LoVo (cell line): ENCODE data around the gene TPST2.
A peak's percentile ranks its signal among the peaks of the same experiment; 100 is the strongest.

Experiments used
- DNase-seq: peaks from one replicate; pipeline ENCODE4 v3.0.0-alpha.2; 2016; ENCODE audit warnings: low spot score

TPST2 gene

DNA sequence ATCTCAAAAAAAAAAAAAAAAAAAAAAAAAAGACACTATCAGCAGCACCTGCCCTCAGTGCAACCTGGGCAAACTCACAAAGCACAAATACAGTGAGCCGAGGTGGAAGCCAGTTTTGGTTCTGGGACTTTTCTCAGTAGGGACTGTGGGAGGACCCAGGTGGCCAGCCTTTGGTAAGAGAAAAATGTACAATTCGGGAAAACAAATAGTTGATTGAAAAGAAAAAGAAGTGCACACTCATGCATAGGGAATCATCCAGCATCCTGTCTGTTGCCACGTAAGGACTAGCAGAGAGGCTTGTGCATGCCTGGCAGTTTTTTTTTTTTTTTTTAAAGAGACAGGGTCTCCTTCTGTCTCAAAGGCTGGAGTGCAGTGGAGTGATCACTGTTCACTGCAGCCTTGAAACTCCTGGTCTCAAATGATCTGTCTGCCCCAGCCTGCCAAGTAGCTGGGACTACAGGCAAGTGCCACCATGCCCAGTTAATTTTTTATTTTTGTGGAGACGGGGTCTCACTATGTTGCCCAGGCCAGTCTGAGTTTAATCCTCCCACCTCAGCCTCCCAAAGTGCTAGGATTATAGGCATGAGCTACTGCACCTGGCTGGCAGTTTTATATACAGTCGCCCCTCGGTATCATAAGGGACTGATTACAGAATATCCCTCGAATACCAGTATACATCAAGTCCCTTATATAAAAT, 36.7 kb downstream of the TPST2 start:
- no peak for DNase-seq

GRCh38 chr22:26552466-26552865, 37.5 kb downstream of the TPST2 start:
- no peak for DNase-seq

- no peak for DNase-seq
Measured at GRCh38 chr22:26551568-26551967, 38.4 kb downstream of the TPST2 start.

GRCh38 chr22:26550498-26551033, 39.4 kb downstream of the TPST2 start:
- peak; percentile 47 for DNase-seq

GRCh38 chr22:26549902-26550497, 39.9 kb downstream of the TPST2 start:
- no peak for DNase-seq

- DNase-seq: no peak
Measured at GRCh38 chr22:26548984-26549383, 40.9 kb downstream of the TPST2 start.

DNA sequence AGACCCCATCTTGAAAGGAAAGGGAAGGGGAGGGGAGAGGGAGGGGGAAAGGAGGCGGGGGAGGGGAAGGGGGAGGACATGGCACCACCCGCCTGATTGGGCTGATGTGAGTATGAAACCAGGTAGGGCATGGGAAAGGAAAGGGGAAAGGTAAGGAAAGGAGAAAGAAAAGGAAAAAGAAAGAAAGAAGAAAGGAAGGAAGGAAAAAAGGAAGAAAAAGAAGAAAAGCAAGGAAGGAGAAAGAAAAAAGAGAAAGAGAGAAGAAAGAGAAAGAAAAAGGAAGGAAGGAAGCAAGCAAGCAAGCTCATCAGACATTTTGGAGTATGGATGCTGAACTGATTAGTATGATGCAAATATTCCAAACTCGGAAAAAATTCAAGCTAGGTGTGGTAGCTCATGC, 41.6 kb downstream of the TPST2 start:
- DNase-seq: no peak

GRCh38 chr22:26547837-26548236, 42.1 kb downstream of the TPST2 start:
- no peak for DNase-seq

- DNase-seq: no peak
Measured at GRCh38 chr22:26547426-26547825, 42.5 kb downstream of the TPST2 start.

DNA sequence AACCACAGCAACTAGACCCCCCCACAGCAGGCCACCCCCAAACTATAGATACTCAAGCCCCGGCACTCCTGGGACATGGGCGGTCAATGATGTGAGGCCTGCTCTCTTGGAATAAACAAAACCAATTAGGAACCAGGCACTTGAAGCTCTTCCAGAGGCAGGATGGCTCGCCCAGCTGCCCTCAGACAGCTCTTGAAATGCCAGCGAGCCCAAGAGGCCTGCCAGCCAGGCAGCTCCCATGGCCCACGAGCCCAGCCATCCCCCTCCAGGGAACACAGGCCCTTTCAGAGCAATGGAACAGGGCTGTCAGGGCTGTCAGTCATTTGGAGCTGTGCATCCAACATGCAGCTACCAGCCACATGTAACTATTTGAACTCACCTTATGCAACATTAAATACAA, 43.6 kb downstream of the TPST2 start:
- no peak for DNase-seq

DNA sequence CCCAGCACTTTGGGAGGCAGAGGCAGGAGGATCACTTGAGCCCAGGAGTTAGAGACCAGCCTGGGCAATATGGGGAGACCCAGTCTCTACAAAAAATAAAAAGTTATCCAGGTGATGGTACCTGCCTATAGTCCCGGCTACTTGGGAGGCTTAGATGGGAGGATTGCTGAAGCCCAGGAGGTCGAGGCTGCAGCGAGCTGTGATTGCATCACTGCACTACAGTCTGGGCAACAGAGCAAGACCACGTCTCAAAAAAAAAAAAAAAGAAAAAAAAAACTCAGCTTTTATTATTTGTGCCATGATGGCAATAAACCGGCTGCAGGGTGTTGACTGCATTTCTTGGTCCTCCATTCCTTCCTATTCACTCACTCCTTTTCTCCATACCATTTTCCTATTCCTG, 44.1 kb downstream of the TPST2 start:
- no peak for DNase-seq

DNA sequence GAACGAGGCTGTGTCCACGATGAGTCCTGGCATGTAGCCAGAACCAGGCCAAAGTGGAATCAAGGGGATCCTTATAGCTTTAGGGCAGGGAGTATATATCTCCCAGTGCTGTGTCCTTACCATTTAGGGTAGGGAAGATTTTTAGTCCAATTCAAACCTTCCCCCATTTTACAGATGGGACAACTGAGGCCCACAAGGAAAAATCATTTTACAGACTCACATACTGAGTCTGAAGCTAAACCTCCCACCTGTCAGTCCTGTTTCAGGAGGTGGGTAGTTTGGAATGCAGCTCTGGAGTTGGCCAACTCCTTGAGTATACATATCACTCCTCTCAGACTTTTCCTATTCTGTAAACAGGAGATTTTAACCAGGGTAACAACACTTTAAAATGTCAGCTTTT, 44.5 kb downstream of the TPST2 start:
- no peak for DNase-seq

DNA sequence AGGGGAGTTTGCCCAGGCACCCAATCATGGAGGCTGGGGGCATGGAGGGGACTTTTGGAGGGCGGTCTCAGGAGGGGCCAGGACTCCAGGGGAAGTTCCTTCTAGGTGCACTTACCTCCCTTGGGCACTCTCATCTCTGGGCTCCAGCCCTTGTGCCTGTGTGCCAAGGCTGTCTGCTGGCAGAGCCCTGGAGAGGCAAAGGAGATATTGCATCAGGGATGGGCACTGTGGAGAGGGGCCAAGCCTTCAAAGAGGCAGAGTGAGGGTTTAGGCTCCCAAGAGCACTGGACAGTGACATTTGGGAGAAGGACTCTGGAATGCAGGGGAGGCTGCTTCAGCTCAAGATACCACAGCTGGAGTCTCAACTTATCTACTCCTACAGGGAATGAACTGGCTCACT, 45.4 kb downstream of the TPST2 start:
- no peak for DNase-seq

- DNase-seq: no peak
Measured at GRCh38 chr22:26542831-26543230, 47.1 kb downstream of the TPST2 start.

DNA sequence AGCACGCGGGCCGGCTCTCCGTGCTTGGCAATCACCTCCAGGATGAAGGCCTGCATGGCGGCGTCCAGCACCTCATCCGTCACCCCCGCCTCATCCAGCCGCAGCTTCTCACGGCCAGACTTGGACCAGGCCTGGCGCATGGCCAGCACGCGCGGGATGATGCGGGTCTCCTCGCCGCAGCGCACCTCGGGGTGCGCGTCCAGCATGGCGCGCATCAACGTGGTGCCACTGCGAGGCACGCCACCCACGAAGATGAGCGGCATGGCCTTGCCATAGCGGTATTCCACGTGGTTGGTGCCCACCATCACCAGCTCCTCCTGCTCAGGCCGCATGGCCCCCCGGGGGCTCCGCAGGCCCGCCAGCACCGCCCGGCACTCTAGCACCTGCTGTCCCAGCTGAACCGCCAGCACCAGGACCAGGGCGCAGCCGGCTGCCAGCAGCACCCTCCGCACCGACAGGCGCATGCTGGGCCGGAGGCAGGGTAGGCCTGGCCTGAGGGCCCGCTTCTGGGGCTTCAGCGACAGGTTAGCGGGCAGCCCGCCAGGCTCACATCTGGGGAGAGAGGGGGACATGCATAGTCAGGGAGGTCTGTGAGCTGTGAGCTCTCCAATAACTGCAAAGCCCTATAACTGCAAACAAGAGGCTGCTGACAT, 48.6 kb downstream of the TPST2 start:
- DNase-seq: no peak

- DNase-seq: no peak
Measured at GRCh38 chr22:26540119-26540518, 49.8 kb downstream of the TPST2 start.

DNA sequence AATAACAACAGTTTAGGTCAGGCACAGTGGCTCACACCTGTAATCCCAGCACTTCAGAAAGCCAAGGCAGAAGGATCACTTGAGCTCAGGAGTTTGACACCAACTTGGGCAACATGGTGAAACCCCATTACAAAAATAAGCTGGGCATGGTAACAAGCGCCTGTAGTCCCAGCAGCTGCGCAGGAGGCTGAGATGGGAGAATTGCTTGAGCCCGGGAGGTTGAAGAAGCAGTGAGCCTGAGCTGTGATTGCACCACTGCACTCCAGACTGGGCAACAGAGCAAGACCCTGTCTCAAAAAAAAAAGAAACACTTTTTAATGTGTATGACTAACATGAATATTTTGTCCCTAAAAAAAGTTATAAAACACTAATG, 53.2 kb downstream of the TPST2 start:
- DNase-seq: no peak

DNA sequence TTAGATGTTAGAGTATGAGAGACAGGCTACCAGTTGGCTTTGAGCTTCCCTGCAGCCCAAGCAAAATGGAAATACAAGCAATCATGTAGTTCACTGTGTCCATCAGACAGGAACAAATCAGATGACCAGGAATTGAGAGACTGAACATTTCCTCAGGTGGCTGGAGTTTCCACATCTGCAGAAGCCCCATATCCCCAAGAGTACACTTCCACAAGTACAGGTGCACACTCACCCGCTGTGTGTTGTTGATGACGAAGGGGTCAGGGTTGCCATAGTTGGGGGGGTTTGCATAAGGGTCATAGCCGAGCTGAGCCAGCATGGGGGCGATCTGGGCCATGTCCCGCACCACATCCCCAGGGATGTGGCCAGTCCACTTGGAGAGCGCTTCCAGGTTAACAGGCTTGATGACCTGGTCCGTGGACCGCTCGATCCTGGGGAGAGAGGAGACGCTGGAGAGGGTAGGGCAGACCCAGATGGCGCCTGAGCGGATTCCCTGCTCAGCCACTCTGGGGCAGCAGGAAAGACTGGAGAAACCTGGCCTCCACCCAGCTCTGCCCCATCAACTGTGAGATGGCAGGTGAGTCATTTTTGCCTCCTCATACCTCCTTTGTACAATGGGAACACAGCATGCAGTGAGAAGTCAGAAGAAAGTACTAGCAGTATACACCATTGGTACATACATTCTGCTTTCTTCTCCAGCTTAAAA, 53.7 kb downstream of the TPST2 start:
- no peak for DNase-seq

- no peak for DNase-seq
Measured at GRCh38 chr22:26535603-26535908, 54.4 kb downstream of the TPST2 start.

GRCh38 chr22:26534874-26535602, 54.9 kb downstream of the TPST2 start:
- DNase-seq: no peak

DNA sequence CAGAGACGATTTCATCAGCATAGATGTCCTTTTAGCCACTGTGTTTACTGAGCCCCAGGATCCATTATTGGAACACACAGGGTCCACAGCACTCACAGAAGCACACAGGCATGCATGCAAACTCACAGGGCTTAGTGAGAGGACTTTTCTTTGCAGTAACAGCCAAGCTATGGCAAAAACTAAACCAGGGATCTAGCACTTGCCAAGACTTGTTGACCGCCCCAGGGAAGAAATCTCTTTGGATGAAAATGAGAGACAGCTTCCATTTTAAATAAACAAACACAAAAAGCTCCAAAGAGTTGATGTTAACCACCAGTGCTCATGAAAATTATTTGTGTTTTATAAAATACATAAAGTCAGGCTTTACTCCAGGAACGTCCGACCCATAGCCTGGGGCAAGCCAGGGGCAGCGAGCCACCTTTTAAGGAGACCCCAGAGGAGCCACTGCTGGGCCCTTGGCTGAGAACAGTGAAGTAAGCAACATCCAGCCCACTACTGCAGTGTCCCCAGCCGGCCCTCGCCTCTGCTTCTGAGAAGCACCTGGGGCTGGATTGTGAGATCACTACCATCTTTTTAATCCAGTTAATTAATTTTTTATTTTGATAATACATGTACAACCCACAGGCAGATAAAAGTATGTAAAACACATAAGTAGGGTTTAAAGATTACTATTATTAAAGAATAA, 55.6 kb downstream of the TPST2 start:
- no peak for DNase-seq

DNA sequence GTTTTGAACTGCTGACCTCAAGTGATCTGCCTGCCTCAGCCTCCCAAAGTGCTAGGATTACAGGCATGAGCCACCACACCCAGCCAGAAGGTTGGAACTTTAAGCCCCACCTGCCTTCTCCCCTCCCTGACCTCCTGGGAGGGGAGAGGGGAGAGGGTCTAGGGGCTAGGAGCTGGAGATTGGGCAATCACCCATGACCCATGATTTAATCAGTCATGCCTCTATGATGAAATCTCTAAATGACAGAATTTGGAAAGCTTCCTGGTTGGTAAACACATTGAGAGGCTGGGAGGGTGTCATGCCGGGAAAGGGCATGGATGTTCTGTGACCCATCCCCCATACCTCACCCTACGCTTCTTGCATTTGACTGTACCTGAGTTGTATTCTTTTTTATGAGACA, 60.6 kb downstream of the TPST2 start:
- DNase-seq: no peak
